Panc1 (cell line): ENCODE results near the gene TUBA1C.

ENCODE experiments used
- POLR2AphosphoS5 ChIP-seq: IDR thresholded peaks from 2 replicates; pipeline ENCODE4 v1.6.1; 2012; ENCODE audit warnings: mild to moderate bottlenecking, low read depth, low read length, moderate library complexity
- TF ChIP-seq, protein P1 (sequence below): fragments of 450-650 bp; IDR thresholded peaks from 2 replicates; pipeline ENCODE4 v1.5.1; 2017; ENCODE audit warnings: mild to moderate bottlenecking

DNA sequence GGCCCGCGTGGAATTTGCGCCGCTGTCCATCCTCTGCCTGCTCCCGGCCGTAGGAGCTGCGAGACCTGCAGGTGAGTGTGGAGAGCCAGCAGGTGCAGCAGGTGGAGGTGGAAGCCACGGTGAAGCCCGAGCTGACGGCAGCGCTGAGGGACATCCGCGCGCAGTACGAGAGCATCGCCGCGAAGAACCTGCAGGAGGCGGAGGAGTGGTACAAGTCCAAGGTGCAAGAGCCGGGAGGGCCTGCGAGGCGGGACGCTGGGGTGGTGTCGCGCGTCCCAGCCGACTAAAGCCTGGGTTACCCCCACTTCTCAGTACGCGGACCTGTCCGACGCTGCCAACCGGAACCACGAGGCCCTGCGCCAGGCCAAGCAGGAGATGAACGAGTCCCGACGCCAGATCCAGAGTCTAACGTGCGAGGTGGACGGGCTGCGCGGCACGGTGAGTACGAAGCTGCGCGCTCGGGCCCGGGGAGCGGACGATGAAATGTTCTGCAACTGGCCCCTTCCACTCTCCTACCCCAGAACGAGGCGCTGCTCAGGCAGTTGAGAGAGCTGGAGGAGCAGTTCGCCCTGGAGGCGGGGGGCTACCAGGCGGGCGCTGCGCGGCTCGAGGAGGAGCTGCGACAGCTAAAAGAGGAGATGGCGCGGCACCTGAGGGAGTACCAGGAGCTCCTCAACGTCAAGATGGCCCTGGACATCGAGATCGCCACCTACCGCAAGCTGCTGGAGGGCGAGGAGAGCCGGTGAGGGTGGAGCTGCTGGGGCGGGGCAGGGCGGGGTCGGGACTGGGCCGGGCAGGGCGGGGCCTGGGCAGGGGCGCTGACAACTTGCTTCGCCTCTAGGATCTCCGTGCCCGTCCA is 32.2 kb downstream of the TUBA1C start:
- TF ChIP-seq, protein P1, sequence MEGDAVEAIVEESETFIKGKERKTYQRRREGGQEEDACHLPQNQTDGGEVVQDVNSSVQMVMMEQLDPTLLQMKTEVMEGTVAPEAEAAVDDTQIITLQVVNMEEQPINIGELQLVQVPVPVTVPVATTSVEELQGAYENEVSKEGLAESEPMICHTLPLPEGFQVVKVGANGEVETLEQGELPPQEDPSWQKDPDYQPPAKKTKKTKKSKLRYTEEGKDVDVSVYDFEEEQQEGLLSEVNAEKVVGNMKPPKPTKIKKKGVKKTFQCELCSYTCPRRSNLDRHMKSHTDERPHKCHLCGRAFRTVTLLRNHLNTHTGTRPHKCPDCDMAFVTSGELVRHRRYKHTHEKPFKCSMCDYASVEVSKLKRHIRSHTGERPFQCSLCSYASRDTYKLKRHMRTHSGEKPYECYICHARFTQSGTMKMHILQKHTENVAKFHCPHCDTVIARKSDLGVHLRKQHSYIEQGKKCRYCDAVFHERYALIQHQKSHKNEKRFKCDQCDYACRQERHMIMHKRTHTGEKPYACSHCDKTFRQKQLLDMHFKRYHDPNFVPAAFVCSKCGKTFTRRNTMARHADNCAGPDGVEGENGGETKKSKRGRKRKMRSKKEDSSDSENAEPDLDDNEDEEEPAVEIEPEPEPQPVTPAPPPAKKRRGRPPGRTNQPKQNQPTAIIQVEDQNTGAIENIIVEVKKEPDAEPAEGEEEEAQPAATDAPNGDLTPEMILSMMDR = peak; percentile 72
- no peak for TF ChIP-seq POLR2AphosphoS5
